Skeletal muscle tissue (tissue), 4 donors: ENCODE results near the gene CEBPA. TPM values are rescaled to one million over a fixed set of nuclear protein-coding genes. Genes with fewer than 3 reads are reported as not detected.

Experiments used
- H3K27ac ChIP-seq: one replicate; pipeline ENCODE4 v1.7.0; 2013; ENCODE audit warnings: mild to moderate bottlenecking, low read depth, low read length, inconsistent platforms
- H3K27me3 ChIP-seq, 3 donors: one replicate each; pipeline ENCODE4 v1.7.0; 2013; ENCODE audit warnings: low read length in 3 of 3; ENCODE audit not compliant: control insufficient read depth in 3 of 3, insufficient read depth in 3 of 3
- H3K36me3 ChIP-seq, 3 donors: one replicate each; pipeline ENCODE4 v1.7.0; 2013; ENCODE audit warnings: low read length in 3 of 3; ENCODE audit not compliant: control insufficient read depth in 3 of 3, insufficient read depth in 3 of 3
- H3K4me1 ChIP-seq, 3 donors: one replicate each; pipeline ENCODE4 v1.7.0; 2013; ENCODE audit warnings: low read length in 3 of 3, mild to moderate bottlenecking in 3 of 3; ENCODE audit not compliant: control insufficient read depth in 3 of 3, insufficient read depth in 3 of 3
- H3K4me3 ChIP-seq, 3 donors: one replicate each; pipeline ENCODE4 v1.7.0; 2013; ENCODE audit warnings: low read length in 3 of 3
- H3K9ac ChIP-seq, 3 donors: one replicate each; pipeline ENCODE4 v1.7.0; 2013; ENCODE audit warnings: low read length in 3 of 3, mild to moderate bottlenecking in 3 of 3, moderate library complexity in 2 of 3, low read depth in 1 of 3
- H3K9me3 ChIP-seq, 3 donors: one replicate each; pipeline ENCODE4 v1.7.0; 2013; ENCODE audit warnings: low read length in 3 of 3; ENCODE audit not compliant: control insufficient read depth in 3 of 3
- total RNA-seq: library from RNA; depleted of rRNA; stranded (reverse); fragments of >200 nt; gene quantifications from one replicate; pipeline ENCODE4 v1.2.3, GENCODE V29; 2014
- donor health status: Osteomylitis.

The CEBPA gene
- total RNA-seq, 1 donor from 2014 or later: 17.2 TPM

GRCh38 chr19:33290082-33290815, 12.1 kb downstream of the CEBPA start:
- no peak overlapping the region for H3K27ac ChIP-seq
- H3K9ac ChIP-seq: no peak overlapping the region
- H3K27me3 ChIP-seq: peaks cover 0 to 4% (median 0%) of the 10 kb centered on the region in 3 donors
- H3K4me1 ChIP-seq: peaks cover 15 to 18% (median 17%) of the 10 kb centered on the region in 3 donors
- H3K9me3 ChIP-seq: peaks cover 2 to 11% (median 5%) of the 10 kb centered on the region in 3 donors
- H3K36me3 ChIP-seq: no peaks in the 10 kb centered on the region
- H3K4me3 ChIP-seq: no peak overlapping the region

- Histone ChIP-seq H3K27ac (no peak overlapping the region), H3K4me3 (no peak overlapping the region), H3K9ac (no peak overlapping the region), H3K27me3 (peaks cover 0 to 4% (median 0%) of the 10 kb centered on the region in 3 donors), H3K4me1 (peaks cover 15 to 18% (median 17%) of the 10 kb centered on the region in 3 donors), H3K36me3 (no peaks in the 10 kb centered on the region), H3K9me3 (peaks cover 2 to 11% (median 5%) of the 10 kb centered on the region in 3 donors)
These were observed 13.1 kb downstream of the CEBPA start for GRCh38 chr19:33289261-33289660.

- no peaks in the 10 kb centered on the region for H3K36me3 ChIP-seq
- H3K27me3 ChIP-seq: peaks cover 0 to 4% (median under 1%) of the 10 kb centered on the region in 3 donors
- no peak overlapping the region for H3K9ac ChIP-seq
- no peak overlapping the region for H3K27ac ChIP-seq
- H3K4me3 ChIP-seq: no peak overlapping the region
- peaks cover 13 to 15% (median 13%) of the 10 kb centered on the region in 3 donors for H3K4me1 ChIP-seq
- H3K9me3 ChIP-seq: peaks cover 2 to 11% (median 5%) of the 10 kb centered on the region in 3 donors
These were observed 13.7 kb downstream of the CEBPA start for GRCh38 chr19:33288666-33289065.

- H3K27me3 ChIP-seq: peaks cover 0 to 2% (median 2%) of the 10 kb centered on the region in 3 donors
- peaks cover 5 to 7% (median 5%) of the 10 kb centered on the region in 3 donors for H3K4me1 ChIP-seq
- H3K4me3 ChIP-seq: no peak overlapping the region
- H3K9me3 ChIP-seq: peaks cover 2 to 11% (median 5%) of the 10 kb centered on the region in 3 donors
- H3K36me3 ChIP-seq: no peaks in the 10 kb centered on the region
- no peak overlapping the region for H3K9ac ChIP-seq
- H3K27ac ChIP-seq: no peak overlapping the region
These were observed 14.4 kb downstream of the CEBPA start for GRCh38 chr19:33287927-33288326.

- H3K9ac ChIP-seq: no peak overlapping the region
- H3K27me3 ChIP-seq: peaks cover 0 to 2% (median 0%) of the 10 kb centered on the region in 3 donors
- H3K9me3 ChIP-seq: peaks cover 2 to 11% (median 5%) of the 10 kb centered on the region in 3 donors
- peaks cover under 1 to 2% (median under 1%) of the 10 kb centered on the region in 3 donors for H3K4me1 ChIP-seq
- H3K4me3 ChIP-seq: no peak overlapping the region
- no peaks in the 10 kb centered on the region for H3K36me3 ChIP-seq
- no peak overlapping the region for H3K27ac ChIP-seq
These were observed 14.9 kb downstream of the CEBPA start for GRCh38 chr19:33287438-33287837.

- Histone ChIP-seq H3K27me3 (peaks cover 0 to 2% (median 0%) of the 10 kb centered on the region in 3 donors), H3K9me3 (peaks cover 2 to 11% (median 5%) of the 10 kb centered on the region in 3 donors), H3K36me3 (no peaks in the 10 kb centered on the region), H3K27ac (no peak overlapping the region), H3K4me1 (no peaks in the 10 kb centered on the region), H3K9ac (no peak overlapping the region), H3K4me3 (no peak overlapping the region)
These were observed 15.4 kb downstream of the CEBPA start for GRCh38 chr19:33286899-33287298.

GRCh38 chr19:33285441-33285927, 16.9 kb downstream of the CEBPA start:
- H3K27ac ChIP-seq: no peak overlapping the region
- H3K27me3 ChIP-seq: peaks cover 0 to 2% (median 0%) of the 10 kb centered on the region in 3 donors

GRCh38 chr19:33284756-33285155, 17.6 kb downstream of the CEBPA start:
- Histone ChIP-seq H3K36me3 (no peaks in the 10 kb centered on the region), H3K4me3 (no peak overlapping the region), H3K9me3 (peaks cover 2 to 10% (median 5%) of the 10 kb centered on the region in 3 donors), H3K9ac (no peak overlapping the region), H3K27me3 (peaks cover 0 to 2% (median 0%) of the 10 kb centered on the region in 3 donors), H3K4me1 (peaks cover 0 to 6% (median 3%) of the 10 kb centered on the region in 3 donors), H3K27ac (no peak overlapping the region)

More at GRCh38 chr19:33285441-33285927, 16.9 kb downstream of the CEBPA start:
- H3K9me3 ChIP-seq: peaks cover 2 to 11% (median 5%) of the 10 kb centered on the region in 3 donors
- H3K4me1 ChIP-seq: no peaks in the 10 kb centered on the region
- H3K36me3 ChIP-seq: no peaks in the 10 kb centered on the region
- no peak overlapping the region for H3K4me3 ChIP-seq
- no peak overlapping the region for H3K9ac ChIP-seq

- H3K27me3 ChIP-seq: peaks cover 0 to 2% (median 0%) of the 10 kb centered on the region in 3 donors
- peaks cover 1 to 5% (median 2%) of the 10 kb centered on the region in 3 donors for H3K9me3 ChIP-seq
- no peak overlapping the region for H3K27ac ChIP-seq
- H3K9ac ChIP-seq: no peak overlapping the region
- no peak overlapping the region for H3K4me3 ChIP-seq
- peaks cover 0 to 7% (median 3%) of the 10 kb centered on the region in 3 donors for H3K4me1 ChIP-seq
- no peaks in the 10 kb centered on the region for H3K36me3 ChIP-seq
These were observed 18.1 kb downstream of the CEBPA start for GRCh38 chr19:33284146-33284643.

GRCh38 chr19:33283589-33283988, 18.7 kb downstream of the CEBPA start:
- Histone ChIP-seq H3K27ac (no peak overlapping the region), H3K4me1 (peaks cover 0 to 7% (median 3%) of the 10 kb centered on the region in 3 donors), H3K9me3 (peaks cover 0 to 3% (median under 1%) of the 10 kb centered on the region in 3 donors), H3K36me3 (no peaks in the 10 kb centered on the region), H3K27me3 (peaks cover 0 to 2% (median 0%) of the 10 kb centered on the region in 3 donors), H3K9ac (no peak overlapping the region), H3K4me3 (no peak overlapping the region)
